ENCODE measurements around the gene DYDC1. TPM values are rescaled to one million over a fixed set of nuclear protein-coding genes. Genes with fewer than 3 reads are reported as not detected.
A peak's percentile ranks its signal among the peaks of the same experiment; 100 is the strongest.
"Not testable (repeated sequence)": the region's sequence is repeated elsewhere in the genome, so short reads cannot be mapped to it uniquely, and the experiment has no call there.

Gene DYDC1
- total RNA-seq, 1 experiment from 2014 or later, result not detected

- Histone ChIP-seq H3K4me1 (no peaks in the 10 kb centered on the region), H3K9me3 (replicated peaks) (peaks cover 14% of the 10 kb centered on the region; the same call in 1 of the 2 replicates), H3K27ac (no peak overlapping the region)
These were observed 9.0 kb upstream of the DYDC1 start for GRCh38 chr10:80365510-80365909.

GRCh38 chr10:80359644-80360043 is 3.1 kb upstream of the DYDC1 start:
- Histone ChIP-seq H3K27ac (no peak overlapping the region), H3K36me3 (no peaks in the 10 kb centered on the region), H3K27me3 (no peaks in the 10 kb centered on the region), H3K9me3 (replicated peaks) (no peaks in the 10 kb centered on the region), H3K4me1 (0 out of 2 replicates have a peak, but pooled peaks cover 3% of the 10 kb centered on the region), H3K4me3 (no peak overlapping the region)
- no peak for DNase-seq

More at GRCh38 chr10:80365510-80365909, 9.0 kb upstream of the DYDC1 start:
- no peaks in the 10 kb centered on the region for H3K36me3 ChIP-seq
- DNase-seq, result no peak
- no peak overlapping the region for H3K4me3 ChIP-seq
- H3K27me3 ChIP-seq, result no peaks in the 10 kb centered on the region

- H3K4me3 ChIP-seq; H3K27ac ChIP-seq; H3K36me3 ChIP-seq; H3K9me3 ChIP-seq (replicated peaks); H3K27me3 ChIP-seq; H3K4me1 ChIP-seq: not testable (repeated sequence)
- peak; percentile 32 to 66 for DNase-seq
These were observed 2.4 kb upstream of the DYDC1 start for GRCh38 chr10:80358925-80359324.

- Histone ChIP-seq H3K27me3 (no peaks in the 10 kb centered on the region), H3K4me3 (no peak overlapping the region), H3K36me3 (no peaks in the 10 kb centered on the region), H3K4me1 (0 out of 2 replicates have a peak, but pooled peaks cover 3% of the 10 kb centered on the region), H3K9me3 (replicated peaks) (no peaks in the 10 kb centered on the region), H3K27ac (no peak overlapping the region)
- DNase-seq, result no peak
These were observed 1.2 kb upstream of the DYDC1 start for GRCh38 chr10:80357851-80358125.

GRCh38 chr10:80356989-80357850 is 665 bp upstream of the DYDC1 start:
- DNase-seq, result no peak
- Histone ChIP-seq H3K4me1 (0 out of 2 replicates have a peak, but pooled peaks cover 3% of the 10 kb centered on the region), H3K4me3 (no peak overlapping the region), H3K36me3 (no peaks in the 10 kb centered on the region), H3K9me3 (replicated peaks) (no peaks in the 10 kb centered on the region), H3K27ac (no peak overlapping the region), H3K27me3 (no peaks in the 10 kb centered on the region)

- no peaks in the 10 kb centered on the region for H3K36me3 ChIP-seq
- no peak for DNase-seq
- H3K27me3 ChIP-seq, result no peaks in the 10 kb centered on the region
- H3K4me3 ChIP-seq, result no peak overlapping the region
- H3K4me1 ChIP-seq, result peaks cover 14% of the 10 kb centered on the region
- no peaks in the 10 kb centered on the region for H3K9me3 ChIP-seq (replicated peaks)
- H3K27ac ChIP-seq, result no peak overlapping the region
These were observed 5.3 kb downstream of the DYDC1 start for GRCh38 chr10:80351220-80351619.

GRCh38 chr10:80350251-80350650 is 6.3 kb downstream of the DYDC1 start:
- Histone ChIP-seq H3K4me1 (peaks cover 14% of the 10 kb centered on the region), H3K27me3 (no peaks in the 10 kb centered on the region), H3K36me3 (no peaks in the 10 kb centered on the region), H3K9me3 (replicated peaks) (no peaks in the 10 kb centered on the region), H3K27ac (no peak overlapping the region), H3K4me3 (no peak overlapping the region)
- DNase-seq, result peak; percentile 32 to 76

GRCh38 chr10:80344912-80345311 is 11.6 kb downstream of the DYDC1 start:
- no peak overlapping the region for H3K4me3 ChIP-seq
- H3K27ac ChIP-seq, result no peak overlapping the region
- H3K9me3 ChIP-seq (replicated peaks), result no peaks in the 10 kb centered on the region
- H3K4me1 ChIP-seq, result peaks cover 7% of the 10 kb centered on the region
- no peak for DNase-seq
- H3K27me3 ChIP-seq, result no peaks in the 10 kb centered on the region
- no peaks in the 10 kb centered on the region for H3K36me3 ChIP-seq

GRCh38 chr10:80344276-80344675 is 12.3 kb downstream of the DYDC1 start:
- Histone ChIP-seq H3K27ac (no peak overlapping the region), H3K4me3 (no peak overlapping the region), H3K4me1 (peaks cover 1% of the 10 kb centered on the region), H3K9me3 (replicated peaks) (no peaks in the 10 kb centered on the region), H3K36me3 (no peaks in the 10 kb centered on the region), H3K27me3 (no peaks in the 10 kb centered on the region)
- peak in 1 of 2 experiments; percentile 14 for DNase-seq

GRCh38 chr10:80333983-80334382 is 22.6 kb downstream of the DYDC1 start:
- Histone ChIP-seq H3K4me1 (no peaks in the 10 kb centered on the region), H3K4me3 (no peak overlapping the region), H3K36me3 (no peaks in the 10 kb centered on the region), H3K27ac (no peak overlapping the region), H3K27me3 (no peaks in the 10 kb centered on the region), H3K9me3 (replicated peaks) (no peaks in the 10 kb centered on the region)
- no peak for DNase-seq

GRCh38 chr10:80324891-80325364 is 31.6 kb downstream of the DYDC1 start:
- H3K9me3 ChIP-seq (replicated peaks), result no peaks in the 10 kb centered on the region
- H3K27me3 ChIP-seq, result no peaks in the 10 kb centered on the region
- H3K27ac ChIP-seq, result no peak overlapping the region
- DNase-seq, result no peak
- H3K4me3 ChIP-seq, result no peak overlapping the region
- peaks cover 8% of the 10 kb centered on the region for H3K4me1 ChIP-seq
- no peaks in the 10 kb centered on the region for H3K36me3 ChIP-seq

GRCh38 chr10:80324086-80324485 is 32.5 kb downstream of the DYDC1 start:
- Histone ChIP-seq H3K27ac (no peak overlapping the region), H3K36me3 (no peaks in the 10 kb centered on the region), H3K4me3 (no peak overlapping the region), H3K4me1 (peaks cover 8% of the 10 kb centered on the region), H3K9me3 (replicated peaks) (no peaks in the 10 kb centered on the region), H3K27me3 (no peaks in the 10 kb centered on the region)
- DNase-seq, result peak; percentile 40 to 55

- DNase-seq, result no peak
- no peaks in the 10 kb centered on the region for H3K27me3 ChIP-seq
- H3K27ac ChIP-seq, result no peak overlapping the region
- H3K9me3 ChIP-seq (replicated peaks), result no peaks in the 10 kb centered on the region
- H3K4me3 ChIP-seq, result no peak overlapping the region
- H3K4me1 ChIP-seq, result peaks cover 8% of the 10 kb centered on the region
- H3K36me3 ChIP-seq, result no peaks in the 10 kb centered on the region
These were observed 33.2 kb downstream of the DYDC1 start for GRCh38 chr10:80323311-80323710.

- Histone ChIP-seq H3K4me3 (no peak overlapping the region), H3K27ac (no peak overlapping the region), H3K36me3 (no peaks in the 10 kb centered on the region), H3K4me1 (peaks cover 8% of the 10 kb centered on the region), H3K27me3 (no peaks in the 10 kb centered on the region), H3K9me3 (replicated peaks) (no peaks in the 10 kb centered on the region)
- no peak for DNase-seq
These were observed 33.8 kb downstream of the DYDC1 start for GRCh38 chr10:80322711-80323110.

- DNase-seq, result no peak
- Histone ChIP-seq H3K9me3 (replicated peaks) (no peaks in the 10 kb centered on the region), H3K4me3 (no peak overlapping the region), H3K4me1 (peaks cover 8% of the 10 kb centered on the region), H3K27ac (no peak overlapping the region), H3K36me3 (no peaks in the 10 kb centered on the region), H3K27me3 (no peaks in the 10 kb centered on the region)
These were observed 34.4 kb downstream of the DYDC1 start for GRCh38 chr10:80322158-80322557.

- Histone ChIP-seq H3K4me3 (no peak overlapping the region), H3K36me3 (no peaks in the 10 kb centered on the region), H3K9me3 (replicated peaks) (no peaks in the 10 kb centered on the region), H3K4me1 (peaks cover 8% of the 10 kb centered on the region), H3K27ac (no peak overlapping the region), H3K27me3 (no peaks in the 10 kb centered on the region)
- no peak for DNase-seq
These were observed 35.4 kb downstream of the DYDC1 start for GRCh38 chr10:80321183-80321582.
